Measurements from ENCODE around the gene GAK. TPM values are rescaled to one million over a fixed set of nuclear protein-coding genes. Genes with fewer than 3 reads are reported as not detected.

Gene GAK
- total and polyA plus RNA-seq, 2 donors from 2014 or later = 92.0 to 124 TPM

DNA sequence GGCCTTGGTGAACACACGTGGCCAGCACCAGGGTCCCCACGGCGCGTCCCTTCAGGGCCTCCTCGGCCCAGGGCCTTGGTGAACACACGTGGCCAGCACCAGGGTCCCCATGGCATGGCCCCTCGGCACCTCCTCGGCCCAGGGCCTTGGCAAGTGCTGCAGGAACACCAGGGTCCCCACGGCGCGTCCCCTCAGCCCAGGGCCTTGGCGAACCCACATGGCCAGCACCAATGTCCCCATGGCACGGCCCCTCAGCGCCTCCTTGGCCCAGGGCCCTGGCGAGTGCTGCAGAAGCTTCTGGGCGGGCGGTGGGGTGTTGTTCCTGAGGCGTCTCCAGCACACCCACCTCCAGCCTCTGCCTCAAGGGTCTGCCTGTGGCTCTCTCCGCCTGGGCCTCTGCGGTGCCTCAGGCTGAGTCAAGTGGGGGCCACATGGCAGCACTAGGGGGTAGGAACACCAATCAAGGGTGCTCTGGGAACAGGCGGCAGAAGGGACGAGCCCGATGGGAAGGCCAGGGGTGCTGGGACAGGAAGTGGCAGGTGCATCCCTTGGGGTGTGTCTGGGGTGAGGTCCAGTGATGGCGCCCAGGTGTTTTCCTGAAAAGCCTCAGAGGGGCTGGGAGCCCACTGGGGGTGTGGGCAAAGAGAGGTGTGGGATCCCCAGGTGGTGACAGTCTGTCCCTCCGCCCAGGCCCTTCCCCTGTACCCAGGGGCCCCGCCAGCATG, 64.4 kb downstream of the GAK start:
- Histone ChIP-seq H3K9ac (ENCODE audit: low read length in 3 of 3) (no peak overlapping the region), H3K27me3 (ENCODE audit: control insufficient read depth, insufficient read depth, low read length) (no peaks in the 10 kb centered on the region), H3K4me1 (ENCODE audit: control insufficient read depth in 2 of 3, insufficient read depth in 2 of 3, low read depth in 1 of 3, low read length in 3 of 3) (peaks cover 0 to 2% (median 0%) of the 10 kb centered on the region in 3 donors), H3K9me3 (ENCODE audit: control insufficient read depth in 2 of 3, insufficient read depth in 1 of 3, low read length in 3 of 3) (peaks cover 0 to 7% (median 3%) of the 10 kb centered on the region in 3 donors), H3K27ac (ENCODE audit: low read depth in 2 of 2, low read length in 2 of 2) (no peak overlapping the region), H3K36me3 (ENCODE audit: control insufficient read depth in 2 of 3, insufficient read depth in 3 of 3, low read length in 3 of 3) (peaks cover 16 to 43% (median 37%) of the 10 kb centered on the region in 3 donors), H3K4me3 (ENCODE audit: low read length in 3 of 3) (no peak overlapping the region)
- FAIRE-seq (no peak), DNase-seq (peak in 1 of 5 donors; percentile 71)
- TF ChIP-seq, protein P1, sequence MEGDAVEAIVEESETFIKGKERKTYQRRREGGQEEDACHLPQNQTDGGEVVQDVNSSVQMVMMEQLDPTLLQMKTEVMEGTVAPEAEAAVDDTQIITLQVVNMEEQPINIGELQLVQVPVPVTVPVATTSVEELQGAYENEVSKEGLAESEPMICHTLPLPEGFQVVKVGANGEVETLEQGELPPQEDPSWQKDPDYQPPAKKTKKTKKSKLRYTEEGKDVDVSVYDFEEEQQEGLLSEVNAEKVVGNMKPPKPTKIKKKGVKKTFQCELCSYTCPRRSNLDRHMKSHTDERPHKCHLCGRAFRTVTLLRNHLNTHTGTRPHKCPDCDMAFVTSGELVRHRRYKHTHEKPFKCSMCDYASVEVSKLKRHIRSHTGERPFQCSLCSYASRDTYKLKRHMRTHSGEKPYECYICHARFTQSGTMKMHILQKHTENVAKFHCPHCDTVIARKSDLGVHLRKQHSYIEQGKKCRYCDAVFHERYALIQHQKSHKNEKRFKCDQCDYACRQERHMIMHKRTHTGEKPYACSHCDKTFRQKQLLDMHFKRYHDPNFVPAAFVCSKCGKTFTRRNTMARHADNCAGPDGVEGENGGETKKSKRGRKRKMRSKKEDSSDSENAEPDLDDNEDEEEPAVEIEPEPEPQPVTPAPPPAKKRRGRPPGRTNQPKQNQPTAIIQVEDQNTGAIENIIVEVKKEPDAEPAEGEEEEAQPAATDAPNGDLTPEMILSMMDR (IDR thresholded peaks at IDR 0.05; ENCODE audit: borderline replicate concordance, extremely low read depth, insufficient read depth) = no peak
- intact Hi-C loops (cut with DNase I) = no loop called here

DNA sequence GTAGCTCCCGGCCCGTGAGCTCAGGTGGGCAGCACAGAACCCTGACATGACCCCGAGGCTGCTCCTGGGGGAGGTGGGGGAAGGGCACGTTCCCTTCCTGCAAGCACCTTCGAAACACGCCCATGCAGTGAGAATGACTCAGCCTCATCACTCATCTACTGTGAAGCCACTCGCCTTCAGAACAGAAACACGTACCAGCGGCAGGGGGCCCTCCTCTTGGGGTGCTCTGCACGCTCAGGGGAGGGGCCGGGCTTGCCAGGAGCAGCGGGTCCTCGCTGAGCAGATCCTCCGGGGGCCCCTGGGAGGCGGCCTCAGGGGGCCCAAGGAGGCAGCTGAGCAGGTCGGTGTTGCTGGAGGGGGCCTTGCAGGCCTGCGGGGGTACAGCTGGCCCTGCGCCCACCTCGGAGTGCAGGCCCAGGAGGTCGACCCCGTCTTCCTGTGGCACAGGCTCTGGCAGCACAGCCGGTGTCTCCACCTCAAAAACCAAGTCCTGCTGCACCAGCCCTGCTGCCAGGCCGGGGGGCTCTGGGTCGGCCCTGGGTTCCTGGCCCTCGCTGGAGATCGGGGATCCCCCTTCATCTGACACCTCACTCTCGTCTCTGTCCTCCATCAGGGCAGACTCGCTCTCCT, 65.2 kb downstream of the GAK start:
- TF ChIP-seq, protein P1 (IDR thresholded peaks at IDR 0.05; ENCODE audit: borderline replicate concordance, extremely low read depth, insufficient read depth) = no peak

DNA sequence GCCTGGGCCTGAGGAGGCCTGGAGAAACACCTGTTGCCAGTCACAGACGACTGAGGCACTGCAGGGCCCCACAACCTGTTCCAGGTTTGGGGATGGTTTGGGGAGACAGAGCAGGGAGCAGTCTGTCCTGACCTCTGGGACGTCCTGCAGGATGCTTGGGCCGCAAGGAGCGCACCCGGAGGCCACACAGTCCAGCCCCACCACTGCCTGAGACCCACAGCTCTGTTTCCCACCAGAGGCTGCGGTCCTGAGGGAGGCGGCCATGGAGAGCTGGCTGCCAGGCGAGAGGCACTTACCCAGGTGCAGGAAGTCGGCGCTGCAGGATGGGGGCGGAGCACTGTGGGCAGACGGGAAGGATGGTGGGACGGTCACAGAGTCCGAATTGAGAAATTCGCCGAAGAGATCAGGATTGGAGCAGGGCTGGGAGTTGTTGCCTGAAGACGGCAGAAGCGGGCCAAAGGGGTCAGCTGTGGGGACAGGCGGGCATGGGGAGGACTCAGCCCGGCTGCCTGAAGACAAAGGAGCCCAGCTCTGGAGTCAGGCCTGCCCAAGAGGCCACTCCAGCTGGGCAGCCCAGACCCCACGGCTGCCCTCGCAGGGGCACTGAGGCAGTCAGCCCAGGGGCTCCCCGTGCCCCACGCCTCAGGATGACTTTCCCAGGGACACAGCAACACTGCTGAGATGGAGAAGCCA, 65.9 kb downstream of the GAK start:
- no peak overlapping the region for H3K9ac ChIP-seq (ENCODE audit: low read length in 3 of 3)
- H3K4me1 ChIP-seq (ENCODE audit: control insufficient read depth in 2 of 3, insufficient read depth in 2 of 3, low read depth in 1 of 3, low read length in 3 of 3) = peaks cover 0 to 2% (median 0%) of the 10 kb centered on the region in 3 donors
- FAIRE-seq = no peak
- intact Hi-C loops (cut with DNase I) = no loop called here
- no peak overlapping the region for H3K4me3 ChIP-seq (ENCODE audit: low read length in 3 of 3)
- DNase-seq = peak in 1 of 5 donors; percentile 62
- peaks cover 0 to 7% (median 3%) of the 10 kb centered on the region in 3 donors for H3K9me3 ChIP-seq (ENCODE audit: control insufficient read depth in 2 of 3, insufficient read depth in 1 of 3, low read length in 3 of 3)
- peaks cover 16 to 43% (median 42%) of the 10 kb centered on the region in 3 donors for H3K36me3 ChIP-seq (ENCODE audit: control insufficient read depth in 2 of 3, insufficient read depth in 3 of 3, low read length in 3 of 3)
- TF ChIP-seq, protein P1 (IDR thresholded peaks at IDR 0.05; ENCODE audit: borderline replicate concordance, extremely low read depth, insufficient read depth) = no peak
- H3K27me3 ChIP-seq (ENCODE audit: control insufficient read depth, insufficient read depth, low read length) = no peaks in the 10 kb centered on the region
- no peak overlapping the region for H3K27ac ChIP-seq (ENCODE audit: low read depth in 2 of 2, low read length in 2 of 2)

More for the DNA sequence above, 65.2 kb downstream of the GAK start:
- H3K9ac ChIP-seq (ENCODE audit: low read length in 3 of 3) = no peak overlapping the region
- peaks cover 16 to 43% (median 38%) of the 10 kb centered on the region in 3 donors for H3K36me3 ChIP-seq (ENCODE audit: control insufficient read depth in 2 of 3, insufficient read depth in 3 of 3, low read length in 3 of 3)
- no peak overlapping the region for H3K4me3 ChIP-seq (ENCODE audit: low read length in 3 of 3)
- peaks cover 0 to 2% (median 0%) of the 10 kb centered on the region in 3 donors for H3K4me1 ChIP-seq (ENCODE audit: control insufficient read depth in 2 of 3, insufficient read depth in 2 of 3, low read depth in 1 of 3, low read length in 3 of 3)
- no peak overlapping the region for H3K27ac ChIP-seq (ENCODE audit: low read depth in 2 of 2, low read length in 2 of 2)
- peaks cover 0 to 7% (median 3%) of the 10 kb centered on the region in 3 donors for H3K9me3 ChIP-seq (ENCODE audit: control insufficient read depth in 2 of 3, insufficient read depth in 1 of 3, low read length in 3 of 3)
- FAIRE-seq (no peak), DNase-seq (peak in 1 of 5 donors; percentile 54)
- no peaks in the 10 kb centered on the region for H3K27me3 ChIP-seq (ENCODE audit: control insufficient read depth, insufficient read depth, low read length)
- intact Hi-C loops (cut with DNase I) = no loop called here
